Stomach (tissue), 4 donors: ENCODE data around the gene SPSB4.

Experiments
- CTCF ChIP-seq, 7 experiments: fragments of 450-650 bp in 4 of 7; fragments of 200-600 bp in 3 of 7; sonication (generic) in 3 of 7; IDR thresholded peaks; one replicate each; pipeline ENCODE4 v1.5.1; 2016 to 2019; ENCODE audit warnings: antibody characterized with exemption in 7 of 7, control low read depth in 2 of 7, mild to moderate bottlenecking in 1 of 7
- EP300 ChIP-seq: sonication (generic); formaldehyde crosslinking; IDR thresholded peaks from one replicate; pipeline ENCODE4 v1.6.1; 2017; ENCODE audit warnings: antibody characterized with exemption
- POLR2AphosphoS5 ChIP-seq, 3 donors: sonication (generic); formaldehyde crosslinking; IDR thresholded peaks; one replicate each; pipeline ENCODE4 v1.6.1; 2016; ENCODE audit warnings: antibody characterized with exemption in 3 of 3

- no peak for TF ChIP-seq CTCF (IDR thresholded peaks at IDR 0.05)
- no peak for TF ChIP-seq POLR2AphosphoS5 (IDR thresholded peaks at IDR 0.05)
- TF ChIP-seq EP300, result no peak
Measured at GRCh38 chr3:141072950-141073349, 21.8 kb downstream of the SPSB4 start.
